ENCODE measurements around the gene CNTN4. TPM values are rescaled to one million over a fixed set of nuclear protein-coding genes. Genes with fewer than 3 reads are reported as not detected.

CNTN4 gene
- total RNA-seq, 2 experiments from 2014 or later: not detected

- no peaks in the 10 kb centered on the region for H3K4me1 Mint-ChIP-seq (ENCODE audit: low read depth)
- DNase-seq (no peak), ATAC-seq (no peak)
- no peak overlapping the region for H3K27ac Mint-ChIP-seq
- H3K4me3 Mint-ChIP-seq: no peak overlapping the region
- intact Hi-C loops (cut with micrococcal nuclease): no loop called here
- H3K9me3 Mint-ChIP-seq: peaks cover 2% of the 10 kb centered on the region
- TF ChIP-seq CTCF (IDR thresholded peaks at IDR 0.05): no peak
- no peaks in the 10 kb centered on the region for H3K36me3 Mint-ChIP-seq (ENCODE audit: low read depth)
- POLR2A ChIA-PET: interaction anchor here (0.7 kb wide), 1 partner anchor 365 kb away, joined by 3 read pairs; no protein-coding TSS in a partner anchor
- CTCF ChIA-PET: no interaction called here
- H3K27me3 Mint-ChIP-seq: no peaks in the 10 kb centered on the region
These were observed 552.1 kb downstream of the CNTN4 start for GRCh38 chr3:2650746-2651145.

DNA sequence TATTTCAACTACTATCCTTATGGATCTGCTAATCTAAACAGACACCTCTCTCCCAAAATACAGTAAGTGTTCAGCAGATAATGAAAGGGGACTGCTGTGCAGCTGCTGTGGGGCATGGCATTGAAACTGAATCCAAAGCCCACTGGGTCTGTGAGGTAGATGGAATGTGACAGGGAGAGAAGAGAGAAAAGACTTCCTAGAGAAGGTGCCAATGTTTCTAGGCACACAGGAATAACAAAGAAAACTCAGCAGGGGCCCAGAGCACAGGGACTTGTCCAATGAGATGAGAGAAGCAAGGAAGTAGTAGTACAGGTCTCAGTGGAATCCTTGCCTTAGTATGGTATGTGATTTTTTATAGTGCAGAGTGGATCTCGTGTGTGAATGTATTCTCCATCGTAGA is 553.7 kb downstream of the CNTN4 start:
- intact Hi-C loops (cut with micrococcal nuclease): no loop called here
- ATAC-seq (no peak), DNase-seq (no peak)
- Mint-ChIP-seq H3K9me3 (peaks cover 2% of the 10 kb centered on the region), H3K27me3 (peaks cover 2% of the 10 kb centered on the region), H3K36me3 (ENCODE audit: low read depth) (no peaks in the 10 kb centered on the region), H3K27ac (no peak overlapping the region), H3K4me1 (ENCODE audit: low read depth) (no peaks in the 10 kb centered on the region), H3K4me3 (no peak overlapping the region)
- CTCF ChIA-PET: interaction anchor here (1.2 kb wide), 1 partner anchor 28 kb away, joined by 3 read pairs; no protein-coding TSS in a partner anchor
- POLR2A ChIA-PET: no interaction called here
- no peak for TF ChIP-seq CTCF (IDR thresholded peaks at IDR 0.05)

DNA sequence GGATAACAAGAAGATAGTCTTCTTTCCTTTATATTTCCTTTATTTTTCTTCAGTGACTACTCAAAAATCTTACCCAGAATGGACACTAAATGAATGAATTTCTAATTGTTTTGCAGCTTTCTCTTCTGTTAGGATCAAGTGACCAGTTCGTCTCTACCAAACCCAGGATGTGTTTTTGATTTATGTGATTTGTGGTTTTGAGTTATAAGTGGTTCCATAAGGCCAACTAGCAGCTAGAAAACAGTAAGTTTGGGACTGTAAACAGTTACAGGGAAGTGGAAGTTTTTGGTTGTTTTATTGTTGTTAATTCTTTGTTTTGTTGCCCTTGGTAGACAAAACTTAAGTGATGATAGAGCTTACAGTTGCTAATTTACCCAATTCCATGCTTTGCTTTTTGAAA is 555.0 kb downstream of the CNTN4 start:
- no peak overlapping the region for H3K27ac Mint-ChIP-seq
- no peak for TF ChIP-seq CTCF (IDR thresholded peaks at IDR 0.05)
- ChIA-PET CTCF (no interaction called here), POLR2A (no interaction called here)
- no peaks in the 10 kb centered on the region for H3K9me3 Mint-ChIP-seq
- no peak for ATAC-seq
- no peaks in the 10 kb centered on the region for H3K4me1 Mint-ChIP-seq (ENCODE audit: low read depth)
- no peaks in the 10 kb centered on the region for H3K36me3 Mint-ChIP-seq (ENCODE audit: low read depth)
- intact Hi-C loops (cut with micrococcal nuclease): no loop called here
- H3K4me3 Mint-ChIP-seq: no peak overlapping the region
- DNase-seq: no peak
- peaks cover 2% of the 10 kb centered on the region for H3K27me3 Mint-ChIP-seq

- H3K4me1 Mint-ChIP-seq (ENCODE audit: low read depth): no peaks in the 10 kb centered on the region
These were observed 556.6 kb downstream of the CNTN4 start for GRCh38 chr3:2655229-2655701.

More at GRCh38 chr3:2655229-2655701, 556.6 kb downstream of the CNTN4 start:
- no peak overlapping the region for H3K4me3 Mint-ChIP-seq
- no peak for TF ChIP-seq CTCF (IDR thresholded peaks at IDR 0.05)
- ChIA-PET POLR2A (no interaction called here), CTCF (no interaction called here)
- H3K27ac Mint-ChIP-seq: no peak overlapping the region
- DNase-seq (no peak), ATAC-seq (no peak)
- peaks cover 2% of the 10 kb centered on the region for H3K27me3 Mint-ChIP-seq
- intact Hi-C loops (cut with micrococcal nuclease): no loop called here
- H3K36me3 Mint-ChIP-seq (ENCODE audit: low read depth): no peaks in the 10 kb centered on the region
- no peaks in the 10 kb centered on the region for H3K9me3 Mint-ChIP-seq
